GM21786 (cell line): ENCODE results near the gene DNAJB8.

Experiments
- ATAC-seq: cut with Tn5 transposase; IDR thresholded peaks from one replicate; pipeline ENCODE4 v1.9.1; 2021; ENCODE audit not compliant: unreplicated experiment

Gene DNAJB8

DNA sequence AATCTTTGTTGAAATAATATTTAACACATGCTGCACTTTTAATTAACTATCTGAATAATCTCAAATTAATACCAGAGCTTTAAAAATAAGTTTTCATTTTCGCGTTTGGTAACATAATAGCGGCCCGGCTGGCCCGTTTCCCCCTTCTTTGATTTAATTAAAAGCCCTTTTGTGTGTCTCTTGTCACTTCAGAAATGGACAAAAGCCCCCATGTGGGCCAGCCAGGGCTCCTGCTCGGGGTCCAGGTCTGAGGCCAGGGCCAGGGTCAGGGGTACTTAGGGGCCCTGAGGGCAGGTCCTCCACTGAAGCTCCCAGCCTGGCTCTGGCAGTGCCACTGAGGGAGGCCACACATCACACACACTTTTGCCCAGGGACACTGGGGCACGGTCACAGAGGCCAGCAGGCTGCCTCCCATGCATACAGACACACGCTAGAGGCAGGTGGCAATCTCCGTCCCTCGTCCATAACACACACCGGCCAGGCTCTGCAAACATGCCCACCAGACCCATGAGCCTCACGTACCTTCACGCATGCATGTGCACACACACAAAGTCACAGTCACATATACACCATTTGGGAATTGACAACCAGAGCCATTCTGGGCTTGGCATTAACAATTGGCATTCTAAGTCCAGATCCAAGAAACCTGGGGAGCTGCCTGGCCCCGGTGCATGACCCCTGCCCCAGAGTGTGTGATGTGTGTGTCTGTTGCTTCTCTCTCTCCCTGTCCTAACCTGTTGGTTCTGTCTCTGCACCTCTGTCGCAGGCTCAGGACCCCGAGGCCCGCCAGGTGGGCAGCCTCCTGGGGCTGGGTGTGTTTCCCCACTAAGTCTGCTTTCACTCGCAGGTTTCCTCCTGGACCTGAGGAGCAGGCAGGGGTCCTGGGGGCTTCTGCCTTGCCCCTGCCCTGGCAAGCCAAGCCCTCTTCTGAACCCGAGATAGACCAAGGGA, 38.5 kb downstream of the DNAJB8 start:
- ATAC-seq = no peak

DNA sequence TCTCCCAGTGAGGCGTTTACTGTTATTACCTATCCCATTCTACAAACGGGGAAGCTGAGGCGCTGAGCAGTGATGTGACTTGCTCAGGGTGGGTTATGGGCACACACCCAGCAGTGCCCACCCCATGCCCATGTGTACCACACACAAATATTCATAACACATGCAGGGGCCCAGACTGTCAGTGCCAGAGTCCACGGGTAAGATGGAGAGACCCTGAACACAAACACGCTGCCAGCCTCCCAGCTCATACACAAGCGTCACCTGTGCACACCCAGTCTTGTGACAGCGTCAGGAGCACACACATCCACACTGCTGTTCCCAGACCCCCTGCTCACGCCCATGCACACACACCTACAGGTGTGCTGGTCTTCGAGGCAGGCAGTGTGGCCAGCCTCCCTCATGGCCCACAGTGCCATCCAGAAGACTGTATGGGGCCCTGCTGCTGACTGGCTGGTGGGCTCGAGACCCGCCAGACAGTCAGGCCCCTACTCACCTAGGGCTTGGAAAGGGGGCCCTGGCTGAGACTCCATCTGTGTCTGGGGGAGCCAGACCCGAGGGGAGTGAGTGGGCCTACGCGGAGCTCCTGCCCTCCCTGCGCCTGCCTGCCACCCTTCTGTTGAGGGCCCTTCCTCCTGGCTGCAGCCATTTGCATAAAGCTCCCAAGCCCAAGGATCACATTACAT, 39.4 kb downstream of the DNAJB8 start:
- ATAC-seq = no peak

DNA sequence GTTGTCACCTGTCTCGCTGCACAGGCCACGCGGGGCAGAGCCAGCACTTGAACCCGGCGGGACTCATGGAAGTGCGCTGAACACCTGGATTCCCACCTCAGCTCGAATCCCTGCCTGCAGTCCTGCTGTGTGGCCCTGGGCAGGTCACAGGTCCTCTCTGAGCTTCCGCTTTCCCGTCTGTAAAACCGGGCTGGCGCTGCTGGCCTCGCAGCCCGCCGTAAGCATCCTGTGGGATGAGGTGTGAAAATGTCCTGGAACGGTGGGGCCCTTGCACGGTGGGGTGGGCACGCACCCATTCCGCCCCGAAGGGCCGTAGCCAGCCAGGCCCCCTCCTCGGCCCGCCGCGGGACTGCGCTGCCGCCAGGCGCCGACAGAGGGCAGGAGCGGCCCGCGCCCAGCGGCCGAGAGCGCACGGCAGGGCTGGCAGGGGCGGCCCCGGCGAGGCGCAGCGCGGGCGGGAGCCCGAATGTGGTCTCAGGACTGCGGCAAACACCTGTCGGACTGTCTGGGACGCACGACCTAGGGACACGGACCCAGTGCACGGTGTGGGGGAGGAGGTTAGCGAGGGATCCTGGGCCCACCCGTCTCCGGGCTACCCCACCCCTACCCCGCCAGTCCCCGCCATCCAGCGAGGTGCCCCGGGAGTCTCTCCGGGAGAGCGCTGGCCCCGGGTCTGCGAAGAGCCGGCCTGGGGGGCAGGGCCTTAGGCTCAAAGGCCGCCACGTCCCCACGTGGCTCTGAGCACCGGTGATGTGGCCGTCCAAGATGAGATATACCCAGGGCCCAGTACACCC, 40.4 kb downstream of the DNAJB8 start:
- peak; percentile 74 for ATAC-seq

DNA sequence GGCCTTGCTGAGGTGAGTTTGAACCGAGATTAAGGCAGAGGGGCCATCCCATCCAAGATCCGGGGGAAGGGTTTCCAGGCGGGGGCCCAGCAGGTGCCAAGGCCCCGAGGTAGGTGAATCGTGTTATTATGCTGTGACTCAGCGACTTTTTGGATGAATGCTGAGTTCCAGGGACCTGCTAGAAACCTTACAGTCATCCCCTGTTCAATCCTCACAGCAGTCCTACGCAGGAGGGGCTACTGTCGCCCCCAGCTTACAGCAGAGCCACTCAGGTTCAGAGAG, 40.9 kb downstream of the DNAJB8 start:
- no peak for ATAC-seq

DNA sequence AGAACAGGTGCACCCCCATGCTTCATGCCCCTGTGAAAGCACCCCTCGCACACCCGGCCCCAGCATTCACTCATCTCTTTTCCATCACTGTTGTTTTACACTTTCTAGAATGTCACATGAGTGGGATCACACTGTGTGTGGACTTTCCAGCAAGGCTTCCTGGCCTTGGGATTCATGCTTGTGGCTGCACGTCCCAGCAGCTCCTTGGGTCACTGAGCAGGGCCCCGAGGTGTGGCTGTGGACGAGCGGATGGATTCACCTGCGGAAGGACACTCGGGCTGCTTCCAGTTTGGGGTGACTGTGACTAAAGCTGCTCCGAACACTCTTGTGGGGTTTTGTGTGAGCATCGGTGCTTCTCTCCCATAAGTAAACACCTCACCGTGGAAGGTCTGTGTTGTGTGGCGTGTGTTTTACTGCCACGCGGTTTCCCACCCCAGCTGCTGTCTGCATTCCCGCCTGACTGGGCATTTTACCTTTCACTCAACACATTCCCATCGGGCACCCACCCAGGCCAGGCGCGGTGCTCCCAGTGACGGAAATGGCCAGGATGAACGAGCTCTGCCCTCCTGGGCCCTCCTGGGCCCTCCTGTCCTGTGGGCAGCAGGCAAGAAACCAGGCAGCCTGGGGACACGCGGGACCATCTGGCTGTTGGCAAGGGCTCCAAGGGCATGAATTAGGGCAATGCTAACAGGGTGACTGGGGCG, 41.4 kb downstream of the DNAJB8 start:
- ATAC-seq = no peak

DNA sequence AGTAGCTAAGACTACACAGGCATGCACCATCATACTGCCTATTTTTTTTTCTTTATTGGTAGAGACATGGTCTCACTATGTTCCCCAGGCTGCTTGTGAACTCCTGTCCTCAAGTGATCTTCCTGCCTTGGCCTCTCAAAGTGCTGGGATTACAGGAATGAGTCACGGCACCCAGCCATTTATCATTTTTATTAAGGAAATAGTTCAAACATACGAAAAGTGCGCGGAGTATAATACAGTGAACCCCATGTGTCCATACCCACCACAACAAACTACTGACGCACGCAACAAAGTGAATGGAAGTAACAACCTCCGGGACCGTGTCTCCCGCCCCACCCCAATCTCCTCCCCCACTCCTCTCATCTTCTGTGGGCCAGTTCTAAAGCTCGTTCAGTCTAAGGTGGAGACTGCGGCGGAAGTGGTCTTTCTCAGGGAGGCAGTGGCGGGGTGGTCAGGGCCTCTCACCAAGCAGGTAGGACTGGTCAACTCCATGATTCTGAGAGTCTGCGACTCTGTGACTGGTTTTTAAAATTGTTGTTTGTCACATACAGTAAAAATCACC, 42.1 kb downstream of the DNAJB8 start:
- no peak for ATAC-seq

DNA sequence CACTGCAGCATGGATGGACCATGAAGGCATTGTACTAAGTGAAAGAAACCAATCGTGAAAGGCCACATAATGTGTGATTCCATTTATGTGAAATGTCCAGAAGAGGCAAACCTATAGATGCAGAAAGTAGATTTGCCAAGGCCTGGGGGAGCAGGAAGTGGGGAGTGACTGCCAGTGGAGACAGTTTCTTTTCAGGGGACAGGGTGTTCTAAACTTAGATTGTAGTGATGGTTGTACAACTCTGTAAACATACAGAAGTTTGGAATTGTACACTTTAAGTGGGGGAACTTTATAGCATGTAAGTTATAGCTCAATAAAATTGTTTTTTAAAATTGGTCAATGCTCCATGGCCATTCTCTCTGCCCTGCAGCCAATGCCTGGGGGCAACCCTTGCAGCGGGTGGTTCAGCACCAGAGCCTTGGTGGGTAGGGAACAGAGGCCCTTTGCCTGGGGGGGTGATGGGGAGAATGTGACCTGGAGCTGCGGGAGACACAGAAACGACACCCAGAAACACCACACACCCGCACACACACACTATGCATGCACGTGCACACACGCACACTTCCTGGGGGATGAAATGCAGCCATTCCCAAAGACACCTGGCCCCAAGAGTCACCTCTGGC, 43.1 kb downstream of the DNAJB8 start:
- no peak for ATAC-seq

DNA sequence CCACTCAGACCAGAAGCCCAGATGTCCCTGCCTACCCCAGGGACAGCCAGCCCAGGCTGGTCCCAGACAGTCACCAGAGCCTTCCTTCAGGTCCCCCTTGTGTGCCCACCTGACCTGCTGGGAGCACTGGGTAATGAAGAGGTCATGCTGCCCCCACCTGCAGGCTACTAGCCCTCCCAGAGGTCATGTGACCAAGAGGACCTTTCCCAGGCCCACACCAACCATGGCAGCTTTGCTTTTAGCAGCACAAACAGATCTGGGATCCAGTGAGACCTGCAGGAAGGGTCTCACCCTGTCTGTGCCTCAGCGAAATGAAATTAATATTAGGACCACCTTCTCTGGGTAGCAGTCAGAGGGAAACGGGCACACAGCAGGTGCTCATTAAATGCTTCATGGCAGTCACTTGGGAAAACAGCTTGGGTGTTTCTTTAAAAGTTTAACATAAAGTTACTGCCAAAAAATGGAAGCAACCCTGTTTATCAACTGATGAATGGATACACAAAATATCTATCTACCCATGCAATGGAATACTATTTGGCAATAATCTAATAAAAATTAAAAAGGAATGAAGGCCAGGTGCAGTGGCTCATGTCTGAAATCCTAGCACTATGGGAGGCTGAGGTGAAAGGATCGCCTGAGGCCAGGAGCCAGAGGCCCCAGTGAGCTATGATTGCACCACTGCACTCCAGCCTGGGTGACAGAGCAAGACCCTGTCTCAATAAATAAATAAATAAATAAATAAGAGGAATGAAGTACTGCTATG, 43.7 kb downstream of the DNAJB8 start:
- ATAC-seq = no peak

DNA sequence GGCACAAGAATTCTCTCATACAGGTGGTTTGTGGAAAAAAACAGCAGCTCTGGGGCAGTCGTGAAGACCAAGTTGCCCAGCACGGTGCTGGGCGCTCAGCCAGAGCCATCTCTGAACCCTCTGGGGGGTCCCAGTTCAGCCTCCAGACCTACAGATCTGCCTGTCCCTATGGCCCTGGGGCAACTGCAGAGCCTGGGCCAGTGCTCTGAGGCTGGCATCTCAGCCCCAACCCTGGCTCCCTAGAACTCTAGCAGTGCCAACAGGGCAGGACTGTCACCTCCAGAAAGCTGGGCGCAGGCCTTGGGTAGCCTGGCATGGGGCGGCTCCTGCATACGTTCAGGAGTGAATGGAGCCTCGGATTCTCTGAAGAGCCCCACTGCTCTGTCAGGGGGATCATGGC, 44.7 kb downstream of the DNAJB8 start:
- no peak for ATAC-seq

DNA sequence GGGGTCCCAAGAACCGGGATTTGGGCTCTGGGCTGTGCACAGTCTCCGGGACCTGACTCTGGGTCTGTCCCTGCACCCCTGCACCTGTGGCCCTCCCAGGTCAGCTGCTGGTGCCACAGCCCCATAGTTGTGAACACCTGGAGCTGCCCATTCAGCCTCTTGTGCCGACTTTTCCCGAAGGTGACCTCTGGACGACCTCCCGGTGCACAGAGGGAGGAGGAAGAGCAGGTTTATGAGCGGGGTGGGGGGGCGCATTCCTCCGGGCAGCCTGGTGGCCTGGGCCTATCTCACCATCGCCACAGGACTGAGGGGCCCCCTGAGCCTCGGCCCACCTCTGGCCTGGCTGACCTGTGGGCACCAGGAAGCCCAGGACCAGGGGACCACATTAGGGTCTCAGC, 45.3 kb downstream of the DNAJB8 start:
- ATAC-seq = no peak

DNA sequence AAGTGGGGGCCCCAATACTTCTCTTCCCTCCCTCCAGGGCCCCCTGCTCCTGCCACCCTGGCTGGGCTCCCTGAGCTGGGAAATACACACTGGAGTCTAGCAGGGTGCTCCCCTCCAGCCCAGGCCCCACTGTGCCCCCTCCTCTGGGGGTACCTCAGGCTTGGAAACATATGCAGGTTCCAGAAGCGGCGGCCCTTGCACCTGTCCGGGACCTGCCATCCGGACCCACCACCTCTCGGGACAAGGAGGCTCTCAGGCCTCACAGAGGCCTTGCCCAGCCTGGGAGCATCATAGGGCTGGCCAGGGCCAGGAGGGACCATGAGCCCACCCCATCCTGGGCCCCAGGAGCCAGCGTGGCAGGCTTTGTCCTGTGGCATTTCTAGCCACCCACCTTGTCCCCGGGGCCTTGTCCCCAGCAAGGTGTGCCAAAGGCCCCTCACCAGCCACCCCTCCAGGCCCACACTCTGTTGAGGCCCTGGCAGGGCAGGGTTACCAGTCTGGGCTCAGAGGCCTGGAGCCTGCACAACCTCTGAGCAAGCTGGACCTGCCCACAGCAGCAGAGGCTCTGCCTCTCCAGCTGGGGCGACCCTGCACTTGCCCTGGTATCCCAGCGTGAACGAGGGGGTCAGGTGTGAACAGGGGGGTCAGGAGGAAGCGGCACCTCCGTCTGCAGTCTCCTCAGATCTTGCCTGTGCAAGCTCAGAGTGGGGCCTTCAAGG, 45.8 kb downstream of the DNAJB8 start:
- no peak for ATAC-seq

DNA sequence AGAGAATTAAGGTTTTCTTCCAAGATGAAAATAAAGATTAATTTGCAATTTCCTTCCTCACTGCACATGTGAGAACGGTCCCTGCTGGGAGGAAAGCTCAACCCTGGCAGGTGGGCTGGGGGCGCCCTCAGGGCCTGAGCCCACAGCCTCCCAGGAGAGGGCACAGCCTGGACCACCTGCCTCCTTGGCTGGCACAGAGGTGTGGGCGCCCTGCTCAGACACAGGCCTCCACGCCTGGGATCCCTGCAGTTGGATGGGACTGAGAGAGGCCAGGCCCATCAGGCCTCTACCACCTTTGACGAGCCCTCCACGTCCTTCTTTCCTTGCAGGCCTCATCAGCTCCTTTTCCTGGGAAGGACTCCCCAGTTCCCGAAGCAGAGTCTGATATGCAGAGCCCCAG, 46.4 kb downstream of the DNAJB8 start:
- no peak for ATAC-seq

DNA sequence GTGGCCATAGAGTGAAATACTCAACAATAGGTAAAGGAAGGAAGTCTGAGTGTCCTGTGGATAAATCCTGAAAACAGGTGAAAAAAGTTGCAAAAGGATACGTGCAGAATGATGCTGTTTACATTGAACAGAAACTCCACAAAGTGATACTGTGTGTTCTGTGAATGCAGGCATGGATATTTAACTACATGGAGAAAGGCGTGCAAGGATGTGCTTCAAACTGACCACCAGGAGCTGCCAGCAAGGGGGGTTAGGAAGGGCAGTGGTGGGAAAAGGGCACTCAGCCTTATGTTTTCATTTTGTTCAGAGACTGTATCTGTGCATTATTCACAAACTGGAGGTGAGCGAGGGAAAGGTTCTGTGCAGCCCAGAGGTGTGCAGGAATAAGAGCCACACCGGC, 47.4 kb downstream of the DNAJB8 start:
- ATAC-seq = no peak

DNA sequence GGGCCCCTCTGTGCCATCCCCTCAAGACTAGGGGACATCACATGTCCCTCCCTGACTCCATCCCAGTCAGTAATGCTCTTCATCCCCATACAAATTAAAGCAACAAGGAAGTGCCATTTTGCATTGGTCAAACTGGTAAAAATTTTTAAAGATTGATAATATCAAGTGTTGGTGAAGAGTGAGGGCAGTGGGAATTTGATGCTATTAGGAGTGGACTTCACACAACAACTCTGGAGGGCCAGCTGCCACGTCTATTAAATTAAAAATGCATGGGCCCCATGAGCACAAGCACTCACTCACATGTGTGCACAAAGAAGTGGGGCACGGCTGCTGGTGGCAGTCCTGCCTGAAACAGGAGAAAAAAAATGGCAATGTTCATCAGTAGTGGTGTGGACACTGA, 47.8 kb downstream of the DNAJB8 start:
- no peak for ATAC-seq

DNA sequence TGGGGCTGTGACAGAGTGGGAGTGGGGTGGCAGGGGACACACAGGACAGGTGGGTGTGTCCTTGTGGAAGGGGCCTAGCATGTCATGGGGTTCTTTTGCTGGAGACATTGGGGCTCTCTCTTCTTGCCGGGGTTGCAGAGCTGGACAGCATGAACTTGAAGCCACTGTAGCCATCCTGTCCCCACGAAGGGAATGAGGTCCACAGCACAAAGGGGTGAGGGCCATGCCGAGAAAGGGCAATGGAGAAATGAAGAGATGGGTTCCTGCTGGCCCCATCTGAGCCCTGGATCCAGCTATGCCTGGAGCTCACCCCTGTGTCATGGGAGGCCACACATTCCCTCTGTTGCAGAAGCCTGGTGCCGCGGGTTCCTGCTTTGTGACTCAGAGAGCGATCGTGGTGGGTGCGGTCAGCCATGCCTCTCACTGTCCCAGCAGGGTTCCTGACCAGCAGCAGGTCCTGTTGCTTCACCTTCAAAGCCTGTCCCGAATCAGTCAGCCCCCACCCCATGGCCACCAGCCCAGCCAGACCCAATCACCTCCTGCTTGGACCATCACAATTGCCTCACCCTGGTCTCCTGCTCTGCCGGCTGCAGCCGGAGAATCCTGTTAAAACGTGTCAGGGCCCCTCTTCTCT, 50.0 kb downstream of the DNAJB8 start:
- ATAC-seq = no peak

DNA sequence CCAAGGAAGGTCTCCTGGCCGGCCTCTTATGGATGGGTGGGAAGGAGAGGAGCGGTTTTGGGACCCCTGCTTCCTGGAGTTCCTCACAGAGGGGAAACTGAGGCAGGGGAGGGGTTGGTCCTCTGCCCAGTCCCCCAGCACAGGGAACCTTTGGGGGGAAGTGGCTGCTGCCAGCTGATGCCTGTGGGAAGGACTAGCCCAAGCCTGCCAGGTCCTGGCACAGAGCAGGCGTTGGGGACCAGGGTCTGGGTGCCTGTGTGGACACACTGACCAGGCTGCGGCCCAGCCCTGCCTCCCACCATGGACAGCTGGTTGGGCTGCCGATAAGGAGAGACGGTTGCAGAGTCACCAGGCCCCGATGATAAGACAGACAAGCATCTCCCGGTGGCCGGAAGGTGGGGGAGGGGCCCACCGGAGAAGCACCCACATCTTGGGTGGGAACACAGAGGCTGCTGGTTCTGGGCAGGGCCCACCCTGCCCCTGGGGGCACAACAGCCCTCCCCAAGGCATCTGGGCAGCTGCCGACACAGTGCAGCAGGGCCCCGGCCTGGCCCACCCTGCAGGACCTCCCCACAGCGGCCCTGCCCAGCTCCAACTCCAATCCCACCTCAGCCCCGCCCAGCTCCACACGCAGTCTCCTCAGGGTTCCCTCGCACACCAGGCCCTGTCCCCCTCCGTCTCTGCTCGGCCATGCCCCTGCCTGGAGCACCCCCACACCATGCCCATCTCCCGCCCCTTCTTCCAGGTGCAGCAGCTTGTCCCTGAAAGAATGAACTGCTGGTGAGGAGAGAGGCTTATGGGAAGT, 50.7 kb downstream of the DNAJB8 start:
- no peak for ATAC-seq

DNA sequence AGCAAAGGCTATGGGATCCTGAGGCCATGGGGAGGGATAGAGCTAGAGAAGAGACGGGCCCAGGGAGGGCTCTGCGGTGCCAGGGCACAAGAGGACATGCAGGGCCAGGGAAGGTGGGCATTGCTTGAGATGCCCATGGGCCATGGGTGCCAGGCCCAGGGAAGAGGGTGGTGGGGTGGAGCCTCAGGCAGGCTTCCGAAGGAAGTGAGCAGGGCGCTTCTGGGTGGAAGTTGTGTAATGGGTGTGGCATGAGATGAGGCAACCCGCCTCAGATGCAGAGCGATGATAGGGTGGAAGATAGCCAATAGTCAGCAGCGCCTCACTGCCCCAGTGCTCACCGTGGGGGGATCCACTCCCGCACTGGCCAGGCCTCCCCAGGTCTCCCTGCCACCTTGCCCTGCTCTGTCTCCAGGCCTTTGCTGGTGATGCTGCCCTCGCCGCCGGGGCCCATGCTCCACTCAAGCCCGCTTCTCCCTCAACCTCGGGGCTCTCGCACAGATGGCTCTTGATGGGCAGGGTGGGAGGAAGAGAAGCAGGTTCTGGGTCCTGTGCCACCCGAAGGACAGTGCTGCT, 51.4 kb downstream of the DNAJB8 start:
- no peak for ATAC-seq
